GM23338 (cell line): ENCODE results near the gene IKZF3. TPM values are rescaled to one million over a fixed set of nuclear protein-coding genes. Genes with fewer than 3 reads are reported as not detected.

Experiments
- ATAC-seq: fragments of 200-7000 bp; cut with Tn5 transposase; 3 replicates; pipeline ENCODE4 v1.9.1; 2020
- DNase-seq: peaks from one replicate; pipeline ENCODE4 v3.0.0-alpha.2; 2015; ENCODE audit warnings: low spot score
- H2AFZ ChIP-seq: fragments of 200-600 bp; sonication (generic); 2 replicates; pipeline ENCODE4 v1.8.0; 2016; ENCODE audit warnings: antibody characterized with exemption, mild to moderate bottlenecking, moderate library complexity
- H3F3A ChIP-seq: fragments of 200-600 bp; sonication (generic); replicated peaks from 2 replicates; pipeline ENCODE4 v1.8.0; 2017; ENCODE audit warnings: antibody characterized with exemption, mixed run types, low read depth
- H3K27ac ChIP-seq: fragments of 200-600 bp; sonication (generic); 2 replicates; pipeline ENCODE4 v1.6.1; 2016; ENCODE audit warnings: low read depth
- H3K27me3 ChIP-seq: fragments of 200-600 bp; sonication (generic); 2 replicates; pipeline ENCODE4 v1.8.0; 2016; ENCODE audit warnings: mild to moderate bottlenecking, mixed run types, moderate library complexity; ENCODE audit not compliant: insufficient read depth
- H3K36me3 ChIP-seq: fragments of 200-600 bp; sonication (generic); 2 replicates; pipeline ENCODE4 v1.8.0; 2016; ENCODE audit warnings: mild to moderate bottlenecking; ENCODE audit not compliant: insufficient read depth
- H3K4me1 ChIP-seq: fragments of 200-600 bp; sonication (generic); 2 replicates; pipeline ENCODE4 v1.8.0; 2016; ENCODE audit warnings: mild to moderate bottlenecking, moderate library complexity; ENCODE audit not compliant: insufficient read depth
- H3K4me2 ChIP-seq: fragments of 200-600 bp; sonication (generic); 2 replicates; pipeline ENCODE4 v1.7.1; 2017; ENCODE audit warnings: mixed run types
- H3K4me3 ChIP-seq: fragments of 200-600 bp; sonication (generic); 2 replicates; pipeline ENCODE4 v1.6.1; 2016; ENCODE audit warnings: mixed run types
- H3K79me2 ChIP-seq: fragments of 200-600 bp; sonication (generic); replicated peaks from 2 replicates; pipeline ENCODE4 v1.8.0; 2017; ENCODE audit warnings: mild to moderate bottlenecking; ENCODE audit not compliant: insufficient read depth
- H3K9me2 ChIP-seq: fragments of 200-600 bp; sonication (generic); 2 replicates; pipeline ENCODE4 v1.8.0; 2017; ENCODE audit not compliant: insufficient read depth
- H4K20me1 ChIP-seq: fragments of 200-600 bp; sonication (generic); replicated peaks from 2 replicates; pipeline ENCODE4 v1.8.0; 2017; ENCODE audit warnings: mild to moderate bottlenecking; ENCODE audit not compliant: insufficient read depth
- H3K27ac Mint-ChIP-seq: 2 replicates; pipeline ENCODE4 v1.8.0; 2020; ENCODE audit warnings: inconsistent platforms, mild to moderate bottlenecking, moderate library complexity, mixed read lengths
- H3K27me3 Mint-ChIP-seq: 3 replicates; pipeline ENCODE4 v1.8.0; 2022; ENCODE audit warnings: low read depth, mild to moderate bottlenecking, moderate library complexity, mixed read lengths, inconsistent platforms; ENCODE audit not compliant: insufficient read depth, poor library complexity
- H3K36me3 Mint-ChIP-seq: 3 replicates; pipeline ENCODE4 v1.8.0; 2021; ENCODE audit warnings: low read depth, mild to moderate bottlenecking, inconsistent platforms, moderate library complexity, mixed read lengths
- H3K4me1 Mint-ChIP-seq: 3 replicates; pipeline ENCODE4 v1.8.0; 2020; ENCODE audit warnings: mild to moderate bottlenecking, inconsistent platforms, mixed read lengths
- H3K4me3 Mint-ChIP-seq: 3 replicates; pipeline ENCODE4 v1.8.0; 2021; ENCODE audit warnings: moderate library complexity, mild to moderate bottlenecking, inconsistent platforms, mixed read lengths
- H3K9me3 Mint-ChIP-seq: 3 replicates; pipeline ENCODE4 v1.8.0; 2020; ENCODE audit warnings: moderate library complexity, mild to moderate bottlenecking, inconsistent platforms, mixed read lengths
- CREB1 ChIP-seq: fragments of 250-450 bp; sonication (Bioruptor Pico); IDR thresholded peaks from 2 replicates; pipeline ENCODE4 v1.5.0; 2020; ENCODE audit warnings: low read depth, mild to moderate bottlenecking, moderate library complexity
- CTCF ChIP-seq, 2 experiments: fragments of 200-600 bp in 1 of 2; sonication (generic) in 1 of 2; conservative IDR thresholded peaks; 2 replicates each; pipeline versions ENCODE4 v1.5.1 to v1.6.1; 2016 to 2017; ENCODE audit warnings: antibody characterized with exemption in 2 of 2, low read depth in 2 of 2, mild to moderate bottlenecking in 2 of 2, moderate library complexity in 1 of 2
- ETS1 ChIP-seq: IDR thresholded peaks from 2 replicates; pipeline ENCODE4 v1.6.1; 2016; ENCODE audit warnings: antibody characterized with exemption
- EZH2 ChIP-seq: fragments of 200-600 bp; sonication (generic); IDR thresholded peaks from one replicate; pipeline ENCODE4 v1.8.0; 2017; ENCODE audit warnings: antibody characterized with exemption, mild to moderate bottlenecking, low read depth; ENCODE audit not compliant: unreplicated experiment
- EZH2phosphoT487 ChIP-seq: fragments of 200-600 bp; sonication (generic); IDR thresholded peaks from one replicate; pipeline ENCODE4 v1.8.1; 2018; ENCODE audit warnings: antibody characterized with exemption; ENCODE audit not compliant: unreplicated experiment
- JUNB ChIP-seq: IDR thresholded peaks from one replicate; pipeline ENCODE4 v1.6.1; 2016; ENCODE audit warnings: antibody characterized with exemption; ENCODE audit not compliant: unreplicated experiment
- NANOG ChIP-seq: IDR thresholded peaks from 2 replicates; pipeline ENCODE4 v1.6.1; 2016; ENCODE audit warnings: antibody characterized with exemption, borderline replicate concordance
- POLR2AphosphoS5 ChIP-seq: IDR thresholded peaks from 2 replicates; pipeline ENCODE4 v1.6.1; 2016; ENCODE audit warnings: antibody characterized with exemption, low read depth
- REST ChIP-seq: IDR thresholded peaks from one replicate; pipeline ENCODE4 v1.6.1; 2018; ENCODE audit warnings: antibody characterized with exemption; ENCODE audit not compliant: unreplicated experiment
- STAT1 ChIP-seq: IDR thresholded peaks from one replicate; pipeline ENCODE4 v1.6.1; 2016; ENCODE audit warnings: antibody characterized with exemption; ENCODE audit not compliant: unreplicated experiment
- ZNF114 ChIP-seq: fragments of 250-450 bp; sonication (Bioruptor Pico); IDR thresholded peaks from 2 replicates; pipeline ENCODE4 v1.5.0; 2020; ENCODE audit warnings: mild to moderate bottlenecking, moderate library complexity
- ZNF331 ChIP-seq: fragments of 250-450 bp; sonication (Bioruptor Pico); IDR thresholded peaks from 2 replicates; pipeline ENCODE4 v1.5.0; 2020; ENCODE audit warnings: low read depth, mild to moderate bottlenecking, moderate library complexity
- ZNF462 ChIP-seq: fragments of 250-450 bp; sonication (Bioruptor Pico); IDR thresholded peaks from 2 replicates; pipeline ENCODE4 v1.5.0; 2020; ENCODE audit warnings: mild to moderate bottlenecking, moderate library complexity
- polyA plus RNA-seq: library from polyadenylated mRNA; unstranded; fragments of >200 nt; fragmentation: Nextera tagmentation; extraction: Ambion mirVana; gene quantifications from 2 replicates; pipeline ENCODE4 v1.2.1, GENCODE V29; 2016
- total RNA-seq: library from RNA; depleted of rRNA; stranded (reverse); fragments of >200 nt; shearing (Covaris generic); gene quantifications from 2 replicates; pipeline ENCODE4 v1.2.3, GENCODE V29; 2014

The IKZF3 gene
- total and polyA plus RNA-seq, 2 experiments from 2014 or later, result 0.11 to 0.76 TPM

GRCh38 chr17:39751016-39751543 lies 113.0 kb downstream of the IKZF3 start:
- no peaks in the 10 kb centered on the region for H4K20me1 ChIP-seq
- H3K4me3 ChIP-seq, result no peak overlapping the region
- Mint-ChIP-seq H3K27me3 (peaks cover 19% of the 10 kb centered on the region), H3K9me3 (no peaks in the 10 kb centered on the region; the same call in 2 of the 3 replicates), H3K4me1 (peaks cover 37% of the 10 kb centered on the region), H3K27ac (no peak overlapping the region), H3K36me3 (peaks cover 10% of the 10 kb centered on the region; the same call in 2 of the 3 replicates), H3K4me3 (no peak overlapping the region)
- DNase-seq, result no peak
- no peak; the same call in 2 of the 3 replicates for ATAC-seq
- H3K79me2 ChIP-seq, result no peaks in the 10 kb centered on the region
- H3K27me3 ChIP-seq, result peaks cover 18% of the 10 kb centered on the region
- H3K27ac ChIP-seq, result no peak overlapping the region
- no peaks in the 10 kb centered on the region for H3K9me2 ChIP-seq
- TF ChIP-seq EZH2, result no peak
- TF ChIP-seq REST, result no peak
- no peak for TF ChIP-seq NANOG
- TF ChIP-seq JUNB, result no peak
- TF ChIP-seq POLR2AphosphoS5, result no peak
- TF ChIP-seq EZH2phosphoT487, result no peak
- no peak for TF ChIP-seq ZNF462
- TF ChIP-seq CREB1 (CRISPR knock-in tag), result no peak
- TF ChIP-seq CTCF (conservative IDR thresholded peaks at IDR 0.05; ENCODE audit: low read depth in 2 of 2), result no peak
- TF ChIP-seq STAT1, result no peak
- TF ChIP-seq ETS1, result no peak
- no peak for TF ChIP-seq ZNF331 (CRISPR knock-in tag)
- no peak for TF ChIP-seq ZNF114
- H3K4me2 ChIP-seq, result no peak overlapping the region
- H3F3A ChIP-seq, result peaks cover 14% of the 10 kb centered on the region
- no peak overlapping the region for H2AFZ ChIP-seq
- no peaks in the 10 kb centered on the region for H3K36me3 ChIP-seq
- peaks cover 18% of the 10 kb centered on the region; the same call in 1 of the 2 replicates for H3K4me1 ChIP-seq
